Osteoblast (primary cell): Measurements from ENCODE around the gene SUPT20H. TPM values are rescaled to one million over a fixed set of nuclear protein-coding genes. Genes with fewer than 3 reads are reported as not detected.
A peak's percentile ranks its signal among the peaks of the same experiment; 100 is the strongest.

Experiments
- DNase-seq: peaks from one replicate; pipeline ENCODE4 v3.0.0; 2011; ENCODE audit warnings: low spot score, mixed read lengths; ENCODE audit not compliant: insufficient read length; ENCODE audit errors: missing footprints
- H2AFZ ChIP-seq: 2 replicates; pipeline ENCODE4 v1.6.0; 2011; ENCODE audit warnings: mild to moderate bottlenecking, low read length
- H3K27ac ChIP-seq: 2 replicates; pipeline ENCODE4 v1.5.1; 2011; ENCODE audit warnings: mild to moderate bottlenecking, low read depth, low read length, moderate library complexity
- H3K27me3 ChIP-seq: 2 replicates; pipeline ENCODE4 v1.6.0; 2012; ENCODE audit warnings: mild to moderate bottlenecking, control low read depth, inconsistent platforms, low read length, moderate library complexity; ENCODE audit not compliant: insufficient read depth
- H3K36me3 ChIP-seq: 2 replicates; pipeline ENCODE4 v1.5.1; 2011; ENCODE audit warnings: mild to moderate bottlenecking, low read length, control low read depth, moderate library complexity; ENCODE audit not compliant: insufficient read depth
- H3K4me1 ChIP-seq: 2 replicates; pipeline ENCODE4 v1.5.1; 2011; ENCODE audit warnings: mild to moderate bottlenecking, low read length, control low read depth, moderate library complexity; ENCODE audit not compliant: insufficient read depth
- H3K4me2 ChIP-seq: 2 replicates; pipeline ENCODE4 v1.6.0; 2011; ENCODE audit warnings: mild to moderate bottlenecking, low read length; ENCODE audit not compliant: insufficient read depth
- H3K4me3 ChIP-seq: fragments of 200-600 bp; sonication (generic); 3 replicates; pipeline ENCODE4 v1.5.1; 2012; ENCODE audit warnings: mild to moderate bottlenecking, low read length, inconsistent platforms; ENCODE audit not compliant: insufficient read depth
- H3K79me2 ChIP-seq: 2 replicates; pipeline ENCODE4 v1.6.0; 2012; ENCODE audit warnings: mild to moderate bottlenecking, low read length, control low read depth, inconsistent platforms; ENCODE audit not compliant: insufficient read depth
- H3K9me3 ChIP-seq: 2 replicates; pipeline ENCODE4 v1.5.1; 2011; ENCODE audit warnings: low read depth, low read length, control low read depth
- H4K20me1 ChIP-seq: 2 replicates; pipeline ENCODE4 v1.6.0; 2012; ENCODE audit warnings: mild to moderate bottlenecking, low read length, control low read depth; ENCODE audit not compliant: insufficient read depth
- CTCF ChIP-seq: IDR thresholded peaks from 2 replicates; pipeline ENCODE4 v1.5.1; 2011; ENCODE audit warnings: mild to moderate bottlenecking, low read depth, low read length, moderate library complexity; ENCODE audit errors: extremely low read depth
- total RNA-seq: library from RNA; depleted of rRNA; stranded (reverse); fragments of >200 nt; gene quantifications from 2 replicates; pipeline ENCODE4 v1.2.3, GENCODE V29; 2012

The SUPT20H gene
- total RNA-seq, 1 donor, result 53.6 TPM

DNA sequence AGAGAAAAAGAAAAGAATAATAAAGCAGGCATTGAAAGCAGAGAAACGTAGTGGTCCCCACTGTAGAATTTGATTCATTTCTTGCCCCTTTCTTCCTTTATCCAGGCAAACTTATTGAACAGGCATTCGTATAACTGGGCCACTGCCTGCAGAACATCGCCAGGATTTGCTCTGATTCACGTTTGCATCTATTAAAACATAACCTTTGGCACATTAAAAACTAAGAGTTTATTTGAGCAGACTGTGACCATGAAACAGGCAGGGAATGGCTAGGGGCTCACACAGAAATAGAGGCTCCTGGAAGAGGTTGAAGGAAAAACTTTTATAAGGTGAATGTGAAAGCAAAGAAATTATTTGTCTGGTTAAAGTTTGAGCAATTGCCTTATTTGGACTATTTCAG is 12.5 kb upstream of the SUPT20H start:
- Histone ChIP-seq H3K27ac (no peak overlapping the region), H3K4me1 (peaks cover 4% of the 10 kb centered on the region), H3K4me2 (peak overlapping the region; percentile 12), H3K9me3 (no peaks in the 10 kb centered on the region), H4K20me1 (no peaks in the 10 kb centered on the region), H3K79me2 (no peaks in the 10 kb centered on the region), H3K4me3 (no peak overlapping the region), H2AFZ (peak overlapping the region; percentile 52), H3K27me3 (no peaks in the 10 kb centered on the region), H3K36me3 (no peaks in the 10 kb centered on the region)
- no peak for DNase-seq
- no peak for TF ChIP-seq CTCF

- Histone ChIP-seq H2AFZ (no peak overlapping the region), H3K36me3 (no peaks in the 10 kb centered on the region), H3K9me3 (no peaks in the 10 kb centered on the region), H3K4me2 (no peak overlapping the region), H4K20me1 (no peaks in the 10 kb centered on the region), H3K4me1 (peaks cover 4% of the 10 kb centered on the region), H3K27ac (no peak overlapping the region), H3K79me2 (no peaks in the 10 kb centered on the region), H3K4me3 (no peak overlapping the region), H3K27me3 (no peaks in the 10 kb centered on the region)
- no peak for TF ChIP-seq CTCF
- DNase-seq, result no peak
Measured at GRCh38 chr13:37070956-37071355, 11.5 kb upstream of the SUPT20H start.

GRCh38 chr13:37070145-37070695 is 10.7 kb upstream of the SUPT20H start:
- Histone ChIP-seq H3K27ac (no peak overlapping the region), H2AFZ (no peak overlapping the region)

GRCh38 chr13:37069597-37070103 is 10.2 kb upstream of the SUPT20H start:
- no peaks in the 10 kb centered on the region for H3K27me3 ChIP-seq
- no peak for DNase-seq
- no peak for TF ChIP-seq CTCF

More at GRCh38 chr13:37070145-37070695, 10.7 kb upstream of the SUPT20H start:
- Histone ChIP-seq H3K79me2 (no peaks in the 10 kb centered on the region), H3K4me1 (peaks cover 4% of the 10 kb centered on the region), H3K9me3 (no peaks in the 10 kb centered on the region), H3K27me3 (no peaks in the 10 kb centered on the region), H3K36me3 (no peaks in the 10 kb centered on the region), H3K4me3 (no peak overlapping the region), H4K20me1 (no peaks in the 10 kb centered on the region), H3K4me2 (no peak overlapping the region)
- no peak for TF ChIP-seq CTCF
- no peak for DNase-seq

More at GRCh38 chr13:37069597-37070103, 10.2 kb upstream of the SUPT20H start:
- H2AFZ ChIP-seq, result no peak overlapping the region
- no peaks in the 10 kb centered on the region for H3K9me3 ChIP-seq
- H3K27ac ChIP-seq, result no peak overlapping the region
- H3K4me3 ChIP-seq, result no peak overlapping the region
- H3K4me2 ChIP-seq, result no peak overlapping the region
- no peaks in the 10 kb centered on the region for H3K36me3 ChIP-seq
- no peaks in the 10 kb centered on the region for H4K20me1 ChIP-seq
- H3K4me1 ChIP-seq, result peaks cover 4% of the 10 kb centered on the region
- no peaks in the 10 kb centered on the region for H3K79me2 ChIP-seq
